Right atrium auricular region (tissue), 2 donors: ENCODE measurements around the gene SLC1A6. TPM values are rescaled to one million over a fixed set of nuclear protein-coding genes. Genes with fewer than 3 reads are reported as not detected.
"Not testable (repeated sequence)": the region's sequence is repeated elsewhere in the genome, so short reads cannot be mapped to it uniquely, and the experiment has no call there.

ENCODE experiments used
- DNase-seq: peaks from one replicate; pipeline ENCODE4 v3.0.0-alpha.2; 2019; ENCODE audit warnings: low spot score
- H3K27ac ChIP-seq, 2 donors: fragments of 200-600 bp; sonication (generic); 1 replicate in 1 of 2; 2 replicates in 1 of 2; pipeline ENCODE4 v1.5.1; 2016 to 2019
- H3K27me3 ChIP-seq, 2 donors: fragments of 200-600 bp; sonication (generic); one replicate each; pipeline versions ENCODE4 v1.5.1 to v1.6.0; 2017 to 2019
- H3K36me3 ChIP-seq: fragments of 200-600 bp; sonication (generic); one replicate; pipeline ENCODE4 v1.5.1; 2016
- H3K4me1 ChIP-seq, 2 donors: fragments of 200-600 bp; sonication (generic); one replicate each; pipeline versions ENCODE4 v1.5.1 to v1.6.0; 2017 to 2019
- H3K4me3 ChIP-seq, 2 donors: fragments of 200-600 bp; sonication (generic); 1 replicate in 1 of 2; 2 replicates in 1 of 2; pipeline ENCODE4 v1.5.1; 2017 to 2019; ENCODE audit warnings: mild to moderate bottlenecking in 1 of 2, moderate library complexity in 1 of 2
- H3K9me3 ChIP-seq, 2 donors: fragments of 200-600 bp; sonication (generic); one replicate each; pipeline ENCODE4 v1.5.1; 2019
- CTCF ChIP-seq, 2 donors: fragments of 200-600 bp; sonication (generic); IDR thresholded peaks; one replicate each; pipeline ENCODE4 v1.5.1; 2019; ENCODE audit warnings: antibody characterized with exemption in 2 of 2
- total RNA-seq, 2 donors: library from RNA; depleted of rRNA; stranded (reverse); fragments of >200 nt; gene quantifications; one replicate each; pipeline ENCODE4 v1.1.0, GENCODE V29; 2016

SLC1A6 gene
- total RNA-seq, 2 donors from 2014 or later, result not detected

- no peak overlapping the region for H3K27ac ChIP-seq
- H3K36me3 ChIP-seq, result no peaks in the 10 kb centered on the region
- no peak for TF ChIP-seq CTCF (IDR thresholded peaks at IDR 0.05)
- peaks cover 0 to 27% of the 10 kb centered on the region in 2 donors for H3K9me3 ChIP-seq
- no peak overlapping the region for H3K4me3 ChIP-seq
- DNase-seq, result no peak
- H3K4me1 ChIP-seq, result no peaks in the 10 kb centered on the region
- no peaks in the 10 kb centered on the region for H3K27me3 ChIP-seq
These were observed 25.5 kb downstream of the SLC1A6 start for GRCh38 chr19:14954071-14954655.

DNA sequence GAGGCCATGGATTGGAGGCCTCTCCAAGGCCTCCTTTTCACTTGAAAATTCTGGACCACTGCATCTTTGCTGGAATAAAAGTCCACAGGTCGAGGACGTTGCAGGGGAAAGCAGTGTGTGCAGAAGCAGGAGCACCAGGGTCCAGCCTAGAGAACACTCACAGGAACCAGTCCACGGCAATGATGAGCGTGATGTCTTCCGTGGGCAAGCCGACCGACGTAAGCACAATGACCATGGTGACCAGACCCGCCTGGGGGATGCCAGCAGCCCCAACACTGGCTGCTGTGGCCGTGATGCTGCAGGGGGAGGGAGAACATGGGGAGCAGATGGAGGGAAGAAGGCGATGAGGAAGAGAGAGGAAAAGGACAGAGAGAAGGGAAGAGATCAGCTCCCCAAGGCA, 26.9 kb downstream of the SLC1A6 start:
- no peak for DNase-seq
- no peak for TF ChIP-seq CTCF (IDR thresholded peaks at IDR 0.05)
- no peaks in the 10 kb centered on the region for H3K4me1 ChIP-seq
- no peaks in the 10 kb centered on the region for H3K36me3 ChIP-seq
- H3K9me3 ChIP-seq, result peaks cover 0 to 13% of the 10 kb centered on the region in 2 donors
- H3K27ac ChIP-seq, result no peak overlapping the region
- H3K4me3 ChIP-seq, result no peak overlapping the region
- no peaks in the 10 kb centered on the region for H3K27me3 ChIP-seq

DNA sequence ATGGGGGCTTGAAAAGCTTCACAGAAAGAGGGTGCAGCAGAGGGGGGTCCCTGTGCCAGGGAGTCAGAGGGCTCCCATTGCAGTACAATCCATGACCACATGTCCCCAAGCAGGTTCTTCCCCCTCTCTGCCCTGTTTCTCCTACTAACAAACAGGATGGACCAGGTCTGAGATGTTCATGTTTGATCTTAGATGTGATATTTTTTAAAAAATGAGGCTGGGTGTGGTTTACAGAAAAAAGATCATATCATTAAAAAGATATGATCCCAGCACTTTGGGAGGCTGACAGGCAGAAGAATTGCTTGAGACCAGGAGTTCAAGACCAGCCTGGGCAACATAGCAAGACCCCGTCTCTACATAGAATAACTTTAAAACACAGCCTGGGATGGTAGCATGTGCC, 29.2 kb downstream of the SLC1A6 start:
- Histone ChIP-seq H3K27me3 (no peaks in the 10 kb centered on the region), H3K9me3 (no peaks in the 10 kb centered on the region), H3K27ac (no peak overlapping the region), H3K4me3 (no peak overlapping the region), H3K36me3 (no peaks in the 10 kb centered on the region), H3K4me1 (no peaks in the 10 kb centered on the region)
- TF ChIP-seq CTCF (IDR thresholded peaks at IDR 0.05), result no peak
- DNase-seq, result no peak

DNA sequence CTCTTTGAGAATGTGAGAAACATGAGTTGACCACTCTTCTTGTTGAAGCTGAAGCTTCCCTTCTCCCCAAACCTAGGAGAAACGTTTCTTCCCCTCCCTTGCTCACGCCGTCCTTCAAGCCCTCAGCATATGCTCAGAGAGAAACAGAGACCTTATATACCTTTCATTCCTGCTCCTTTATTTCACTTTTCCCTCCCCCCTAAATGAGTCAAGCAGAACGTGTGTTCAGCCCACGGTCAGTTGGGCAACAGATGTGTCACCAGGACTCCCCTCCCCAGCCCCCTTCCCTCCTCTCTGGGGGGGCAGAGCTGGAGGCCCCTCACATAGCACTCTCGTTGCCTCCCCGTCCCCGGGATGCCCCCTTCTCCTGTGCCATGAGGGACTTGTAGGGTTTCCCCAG, 29.8 kb downstream of the SLC1A6 start:
- TF ChIP-seq CTCF (IDR thresholded peaks at IDR 0.05), result no peak
- Histone ChIP-seq H3K36me3 (no peaks in the 10 kb centered on the region), H3K9me3 (no peaks in the 10 kb centered on the region), H3K4me3 (no peak overlapping the region), H3K27me3 (no peaks in the 10 kb centered on the region), H3K4me1 (no peaks in the 10 kb centered on the region), H3K27ac (no peak overlapping the region)
- no peak for DNase-seq

DNA sequence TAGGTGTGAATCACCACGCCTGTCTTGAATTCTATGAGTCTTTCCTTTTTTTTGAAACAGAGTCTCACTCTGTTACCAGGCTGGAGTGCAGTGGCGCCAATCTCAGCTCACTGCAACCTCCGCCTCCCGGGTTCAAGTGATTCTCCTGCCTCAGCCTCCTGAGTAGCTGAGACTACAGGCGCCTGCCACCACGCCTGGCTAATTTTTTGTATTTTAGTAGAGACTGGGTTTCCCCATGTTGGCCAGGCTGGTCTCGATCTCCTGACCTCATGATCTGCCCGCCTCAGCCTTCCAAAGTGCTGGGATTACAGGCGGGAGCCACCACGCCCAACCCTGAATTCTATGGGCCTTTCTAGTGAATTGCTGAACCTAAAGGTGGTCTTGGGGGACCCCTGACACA, 30.3 kb downstream of the SLC1A6 start:
- H3K4me3 ChIP-seq, H3K27me3 ChIP-seq, H3K36me3 ChIP-seq, H3K9me3 ChIP-seq, H3K4me1 ChIP-seq, H3K27ac ChIP-seq: not testable (repeated sequence)
- DNase-seq, result peak; percentile 11

GRCh38 chr19:14944456-14944855, 35.2 kb downstream of the SLC1A6 start:
- no peak overlapping the region for H3K4me3 ChIP-seq
- no peaks in the 10 kb centered on the region for H3K4me1 ChIP-seq
- no peaks in the 10 kb centered on the region for H3K27me3 ChIP-seq
- no peak overlapping the region for H3K27ac ChIP-seq
- H3K9me3 ChIP-seq, result no peaks in the 10 kb centered on the region
- no peak for DNase-seq
- no peaks in the 10 kb centered on the region for H3K36me3 ChIP-seq
- TF ChIP-seq CTCF (IDR thresholded peaks at IDR 0.05), result no peak
